Loucy (cell line): ENCODE measurements around the gene ARID2.

Source experiments
- H2AFZ ChIP-seq: fragments of 200-600 bp; sonication (generic); 2 replicates; pipeline ENCODE4 v1.6.0; 2016; ENCODE audit warnings: antibody characterized with exemption, mild to moderate bottlenecking, low read length, moderate library complexity
- H3F3A ChIP-seq: fragments of 200-600 bp; 2 replicates; pipeline ENCODE4 v1.6.0; 2016; ENCODE audit warnings: antibody characterized with exemption, low read depth, mild to moderate bottlenecking
- H3K27me3 ChIP-seq: fragments of 200-600 bp; sonication (generic); 2 replicates; pipeline ENCODE4 v1.6.1; 2014; ENCODE audit warnings: low read length, mild to moderate bottlenecking; ENCODE audit not compliant: insufficient read depth, poor library complexity, severe bottlenecking
- H3K36me3 ChIP-seq: fragments of 200-600 bp; sonication (generic); 2 replicates; pipeline ENCODE4 v1.6.1; 2016; ENCODE audit warnings: low read length; ENCODE audit not compliant: insufficient read depth
- H3K4me1 ChIP-seq: fragments of 200-600 bp; sonication (generic); 2 replicates; pipeline ENCODE4 v1.5.1; 2014; ENCODE audit warnings: low read length, mild to moderate bottlenecking; ENCODE audit not compliant: insufficient read depth, poor library complexity, severe bottlenecking
- H3K4me2 ChIP-seq: fragments of 200-600 bp; sonication (generic); 2 replicates; pipeline ENCODE4 v1.6.0; 2014; ENCODE audit warnings: antibody characterized with exemption, low read length, low read depth, mild to moderate bottlenecking; ENCODE audit not compliant: poor library complexity, severe bottlenecking
- H3K4me3 ChIP-seq: fragments of 200-600 bp; sonication (generic); 2 replicates; pipeline ENCODE4 v1.5.1; 2014; ENCODE audit warnings: low read length, mild to moderate bottlenecking, mixed read lengths; ENCODE audit not compliant: poor library complexity, severe bottlenecking
- H3K79me2 ChIP-seq: fragments of 200-600 bp; sonication (generic); 2 replicates; pipeline ENCODE4 v1.6.1; 2014; ENCODE audit warnings: low read length; ENCODE audit not compliant: insufficient read depth
- H3K9ac ChIP-seq: fragments of 200-600 bp; sonication (generic); 2 replicates; pipeline ENCODE4 v1.6.0; 2014; ENCODE audit warnings: mild to moderate bottlenecking, low read depth, low read length, moderate library complexity; ENCODE audit not compliant: poor library complexity, severe bottlenecking
- H3K9me2 ChIP-seq: fragments of 200-600 bp; sonication (generic); replicated peaks from 2 replicates; pipeline ENCODE4 v1.6.1; 2016; ENCODE audit warnings: low read depth, low read length, mixed read lengths
- H3K9me3 ChIP-seq: fragments of 200-600 bp; sonication (generic); 2 replicates; pipeline ENCODE4 v1.6.1; 2014; ENCODE audit warnings: mild to moderate bottlenecking, antibody characterized with exemption, low read length, low read depth; ENCODE audit not compliant: insufficient read depth
- H4K20me1 ChIP-seq: fragments of 200-600 bp; sonication (generic); 2 replicates; pipeline ENCODE4 v1.6.0; 2014; ENCODE audit warnings: antibody characterized with exemption, low read length, mild to moderate bottlenecking; ENCODE audit not compliant: insufficient read depth, poor library complexity, severe bottlenecking
- EZH2phosphoT487 ChIP-seq: fragments of 200-600 bp; IDR thresholded peaks from 2 replicates; pipeline ENCODE4 v1.6.1; 2018; ENCODE audit warnings: antibody characterized with exemption, mild to moderate bottlenecking, moderate library complexity, borderline replicate concordance
- TF ChIP-seq, protein P1 (sequence below): fragments of 200-600 bp; sonication (generic); conservative IDR thresholded peaks from 2 replicates; pipeline ENCODE4 v1.5.1; 2014; ENCODE audit warnings: mild to moderate bottlenecking, antibody characterized with exemption, low read length

The ARID2 gene

GRCh38 chr12:45768194-45768593, 38.7 kb downstream of the ARID2 start:
- H3K9ac ChIP-seq: no peak overlapping the region
- peaks cover 84% of the 10 kb centered on the region for H3K79me2 ChIP-seq
- H3K27me3 ChIP-seq: no peaks in the 10 kb centered on the region
- no peak overlapping the region for H3K4me2 ChIP-seq
- no peaks in the 10 kb centered on the region for H3F3A ChIP-seq
- H3K4me3 ChIP-seq: no peak overlapping the region
- H3K36me3 ChIP-seq: peaks cover 28% of the 10 kb centered on the region
- peaks cover 27% of the 10 kb centered on the region for H4K20me1 ChIP-seq
- no peak for TF ChIP-seq EZH2phosphoT487
- TF ChIP-seq, protein P1, sequence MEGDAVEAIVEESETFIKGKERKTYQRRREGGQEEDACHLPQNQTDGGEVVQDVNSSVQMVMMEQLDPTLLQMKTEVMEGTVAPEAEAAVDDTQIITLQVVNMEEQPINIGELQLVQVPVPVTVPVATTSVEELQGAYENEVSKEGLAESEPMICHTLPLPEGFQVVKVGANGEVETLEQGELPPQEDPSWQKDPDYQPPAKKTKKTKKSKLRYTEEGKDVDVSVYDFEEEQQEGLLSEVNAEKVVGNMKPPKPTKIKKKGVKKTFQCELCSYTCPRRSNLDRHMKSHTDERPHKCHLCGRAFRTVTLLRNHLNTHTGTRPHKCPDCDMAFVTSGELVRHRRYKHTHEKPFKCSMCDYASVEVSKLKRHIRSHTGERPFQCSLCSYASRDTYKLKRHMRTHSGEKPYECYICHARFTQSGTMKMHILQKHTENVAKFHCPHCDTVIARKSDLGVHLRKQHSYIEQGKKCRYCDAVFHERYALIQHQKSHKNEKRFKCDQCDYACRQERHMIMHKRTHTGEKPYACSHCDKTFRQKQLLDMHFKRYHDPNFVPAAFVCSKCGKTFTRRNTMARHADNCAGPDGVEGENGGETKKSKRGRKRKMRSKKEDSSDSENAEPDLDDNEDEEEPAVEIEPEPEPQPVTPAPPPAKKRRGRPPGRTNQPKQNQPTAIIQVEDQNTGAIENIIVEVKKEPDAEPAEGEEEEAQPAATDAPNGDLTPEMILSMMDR: no peak
- no peaks in the 10 kb centered on the region for H3K4me1 ChIP-seq
- H2AFZ ChIP-seq: no peak overlapping the region
- H3K9me2 ChIP-seq: no peaks in the 10 kb centered on the region
- H3K9me3 ChIP-seq: peaks cover 12% of the 10 kb centered on the region; the same call in 1 of the 2 replicates

DNA sequence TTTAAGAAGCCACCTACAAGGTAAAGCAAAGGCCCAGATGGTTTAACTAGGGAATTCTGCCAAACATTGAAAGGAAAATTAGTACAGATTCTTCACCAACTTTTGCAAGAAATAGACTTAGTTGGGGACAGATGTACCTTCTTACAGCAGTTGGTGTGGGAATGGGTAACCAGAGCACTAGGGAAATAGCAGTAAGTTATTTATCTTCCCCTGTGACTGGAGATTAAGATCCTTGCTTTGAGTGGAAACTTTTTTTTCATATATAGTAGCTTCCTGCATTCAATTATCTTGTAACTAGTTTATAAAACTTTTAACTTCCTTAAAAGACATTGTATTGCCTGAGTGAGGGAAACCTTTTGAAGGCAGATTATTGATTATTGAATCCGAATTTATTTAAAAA, 44.2 kb downstream of the ARID2 start:
- Histone ChIP-seq H4K20me1 (peaks cover 24% of the 10 kb centered on the region), H3K27me3 (no peaks in the 10 kb centered on the region), H3K9me3 (peaks cover 12% of the 10 kb centered on the region; the same call in 1 of the 2 replicates), H3K4me1 (peaks cover 6% of the 10 kb centered on the region), H3K79me2 (peaks cover 79% of the 10 kb centered on the region), H3F3A (no peaks in the 10 kb centered on the region), H2AFZ (no peak overlapping the region), H3K9me2 (no peaks in the 10 kb centered on the region), H3K4me3 (no peak overlapping the region), H3K36me3 (peaks cover 11% of the 10 kb centered on the region; the same call in 1 of the 2 replicates), H3K9ac (no peak overlapping the region), H3K4me2 (no peak overlapping the region)
- TF ChIP-seq EZH2phosphoT487: no peak
- TF ChIP-seq, protein P1: no peak

DNA sequence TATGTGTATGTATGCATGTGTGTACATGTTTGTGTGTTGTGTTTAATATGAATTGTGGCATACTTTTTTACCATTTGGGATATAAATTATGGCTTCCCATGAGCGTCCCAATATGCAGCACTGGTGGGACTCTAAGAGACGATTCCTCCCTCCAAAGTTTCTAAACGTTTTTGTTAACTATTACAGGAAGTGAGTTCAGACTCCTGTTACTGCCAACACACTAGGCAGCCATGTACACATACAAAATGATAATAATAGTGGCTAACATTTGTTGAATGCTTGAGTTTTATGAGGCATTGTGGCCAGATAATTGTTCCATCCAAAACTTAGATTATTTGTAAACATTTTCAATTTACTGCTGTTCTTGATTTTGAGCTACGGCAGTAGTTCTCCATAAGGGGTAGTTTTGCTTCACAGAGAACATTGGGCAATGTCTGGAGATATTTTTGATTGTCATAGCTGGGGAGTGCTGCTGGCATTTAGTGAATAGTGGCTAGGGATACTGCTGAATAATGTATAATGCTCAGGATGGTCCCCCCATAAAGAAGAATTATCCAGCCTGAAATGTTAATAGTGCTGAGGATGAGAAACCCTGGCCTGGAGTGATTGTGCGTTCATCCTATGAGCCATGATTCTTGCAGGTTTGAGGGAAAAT, 45.1 kb downstream of the ARID2 start:
- Histone ChIP-seq H3K27me3 (no peaks in the 10 kb centered on the region), H3K4me2 (no peak overlapping the region), H3K4me1 (peaks cover 6% of the 10 kb centered on the region), H3K9me2 (no peaks in the 10 kb centered on the region), H3K79me2 (peaks cover 76% of the 10 kb centered on the region), H3K4me3 (no peak overlapping the region), H3F3A (no peaks in the 10 kb centered on the region), H4K20me1 (peaks cover 32% of the 10 kb centered on the region), H3K36me3 (peaks cover 2% of the 10 kb centered on the region; the same call in 1 of the 2 replicates), H3K9me3 (peaks cover 8% of the 10 kb centered on the region; the same call in 1 of the 2 replicates), H2AFZ (no peak overlapping the region), H3K9ac (no peak overlapping the region)
- no peak for TF ChIP-seq EZH2phosphoT487
- TF ChIP-seq, protein P1: no peak
